Measurements from ENCODE around the gene TAF11L13. TPM values are rescaled to one million over a fixed set of nuclear protein-coding genes. Genes with fewer than 3 reads are reported as not detected.
"Not testable (repeated sequence)": the region's sequence is repeated elsewhere in the genome, so short reads cannot be mapped to it uniquely, and the experiment has no call there.

The TAF11L13 gene
- not detected for total RNA-seq

- WGBS, 2 donors (ENCODE audit: low coverage in 1 of 2) = 80% methylated on average over 7 of the region's 12 CpGs; no CpG with 5 or more reads in 1 of the 2 donors
- H3K9me3 ChIP-seq; H3K27me3 ChIP-seq; H3K4me1 ChIP-seq; in situ Hi-C loops (cut with MboI; ENCODE audit: low pct_ligation_motif_present in 1 of 4, low pct_unique_long_range_greater_than_20kb in 1 of 4, low sequenced_read_pairs in 3 of 4); H3K27ac ChIP-seq; H3K4me3 ChIP-seq; intact Hi-C loops (cut with DNase I; ENCODE audit: low total_unique reads); H3K36me3 ChIP-seq; DNase-seq: not testable (repeated sequence)
Observed at GRCh38 chr5:17631788-17632187, at the start of gene TAF11L13. TAF11L13 (plus strand) TSS chr5:17632088.

GRCh38 chr5:17585658-17586057 is 46.2 kb upstream of the TAF11L13 start, which contains the start of gene TAF11L7:
TAF11L7 (minus strand) TSS chr5:17585758.
- in situ Hi-C loops (cut with MboI; ENCODE audit: low pct_ligation_motif_present in 1 of 4, low pct_unique_long_range_greater_than_20kb in 1 of 4, low sequenced_read_pairs in 3 of 4); H3K27ac ChIP-seq; H3K4me1 ChIP-seq; H3K9me3 ChIP-seq; H3K36me3 ChIP-seq; intact Hi-C loops (cut with DNase I; ENCODE audit: low total_unique reads); H3K27me3 ChIP-seq; DNase-seq; H3K4me3 ChIP-seq: not testable (repeated sequence)
- no CpG with 5 or more reads among the region's 16 CpGs for WGBS, 2 donors (ENCODE audit: low coverage in 1 of 2)

GRCh38 chr5:17590860-17591259 is 41.0 kb upstream of the TAF11L13 start, which contains the start of gene TAF11L8:
TAF11L8 (minus strand) TSS chr5:17590960.
- H3K36me3 ChIP-seq; H3K4me1 ChIP-seq; H3K4me3 ChIP-seq; in situ Hi-C loops (cut with MboI; ENCODE audit: low pct_ligation_motif_present in 1 of 4, low pct_unique_long_range_greater_than_20kb in 1 of 4, low sequenced_read_pairs in 3 of 4); H3K27me3 ChIP-seq; H3K9me3 ChIP-seq; DNase-seq; intact Hi-C loops (cut with DNase I; ENCODE audit: low total_unique reads); H3K27ac ChIP-seq: not testable (repeated sequence)
- WGBS, 2 donors (ENCODE audit: low coverage in 1 of 2) = no CpG with 5 or more reads among the region's 16 CpGs

GRCh38 chr5:17594255-17594654 is 37.6 kb upstream of the TAF11L13 start, which contains the start of gene TAF11L9:
TAF11L9 (minus strand) TSS chr5:17594394.
- intact Hi-C loops (cut with DNase I; ENCODE audit: low total_unique reads); in situ Hi-C loops (cut with MboI; ENCODE audit: low pct_ligation_motif_present in 1 of 4, low pct_unique_long_range_greater_than_20kb in 1 of 4, low sequenced_read_pairs in 3 of 4); H3K27ac ChIP-seq; H3K36me3 ChIP-seq; H3K9me3 ChIP-seq; H3K27me3 ChIP-seq; DNase-seq; H3K4me3 ChIP-seq; H3K4me1 ChIP-seq: not testable (repeated sequence)
- 90 to 100% methylated on average over 9 to 10 of the region's 15 CpGs for WGBS, 2 donors (ENCODE audit: low coverage in 1 of 2)

- not testable (repeated sequence) for DNase-seq
- WGBS, 2 donors (ENCODE audit: low coverage in 1 of 2) = no CpG with 5 or more reads among the region's 15 CpGs
Observed at GRCh38 chr5:17597728-17598127, 34.2 kb upstream of the TAF11L13 start, which contains the start of gene TAF11L10. TAF11L10 (minus strand) TSS chr5:17597828.

GRCh38 chr5:17603880-17604279 is 28.0 kb upstream of the TAF11L13 start, which contains the start of gene TAF11L11:
TAF11L11 (plus strand) TSS chr5:17604183.
- H3K4me1 ChIP-seq; H3K4me3 ChIP-seq; H3K36me3 ChIP-seq; intact Hi-C loops (cut with DNase I; ENCODE audit: low total_unique reads); in situ Hi-C loops (cut with MboI; ENCODE audit: low pct_ligation_motif_present in 1 of 4, low pct_unique_long_range_greater_than_20kb in 1 of 4, low sequenced_read_pairs in 3 of 4); H3K27me3 ChIP-seq; H3K27ac ChIP-seq; DNase-seq; H3K9me3 ChIP-seq: not testable (repeated sequence)
- WGBS, 2 donors (ENCODE audit: low coverage in 1 of 2) = 63 to 67% methylated on average over 1 to 6 of the region's 6 CpGs

More at GRCh38 chr5:17597728-17598127, 34.2 kb upstream of the TAF11L13 start, which contains the start of gene TAF11L10:
- intact Hi-C loops (cut with DNase I; ENCODE audit: low total_unique reads); in situ Hi-C loops (cut with MboI; ENCODE audit: low pct_ligation_motif_present in 1 of 4, low pct_unique_long_range_greater_than_20kb in 1 of 4, low sequenced_read_pairs in 3 of 4); H3K9me3 ChIP-seq; H3K27me3 ChIP-seq; H3K4me3 ChIP-seq; H3K4me1 ChIP-seq; H3K36me3 ChIP-seq; H3K27ac ChIP-seq: not testable (repeated sequence)

- H3K4me3 ChIP-seq = no peak overlapping the region
Observed at GRCh38 chr5:17604951-17605350, 26.9 kb upstream of the TAF11L13 start.

DNA sequence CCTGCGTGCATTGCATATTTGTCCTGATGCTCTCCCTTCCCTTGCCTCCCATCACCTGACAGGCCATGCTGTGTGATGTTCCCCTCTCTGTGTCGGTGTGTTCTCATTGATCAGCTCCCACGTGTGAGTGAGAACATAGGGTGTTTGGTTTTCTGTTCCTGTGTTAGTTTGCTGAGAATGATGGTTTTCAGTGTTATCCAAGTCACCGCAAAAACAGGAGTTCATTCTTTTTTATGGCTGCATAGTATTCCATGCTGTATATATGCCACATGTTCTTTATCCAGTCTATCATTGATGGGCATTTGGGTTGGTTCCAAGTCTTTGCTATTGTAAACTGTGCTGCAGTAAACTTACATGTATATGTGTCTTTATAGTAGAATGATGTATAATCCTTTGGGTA is 24.4 kb upstream of the TAF11L13 start:
- in situ Hi-C loops (cut with MboI; ENCODE audit: low pct_ligation_motif_present in 1 of 4, low pct_unique_long_range_greater_than_20kb in 1 of 4, low sequenced_read_pairs in 3 of 4); H3K9me3 ChIP-seq; H3K36me3 ChIP-seq; H3K27me3 ChIP-seq; H3K4me1 ChIP-seq; H3K4me3 ChIP-seq; intact Hi-C loops (cut with DNase I; ENCODE audit: low total_unique reads); DNase-seq; H3K27ac ChIP-seq: not testable (repeated sequence)
- WGBS, 2 donors (ENCODE audit: low coverage in 1 of 2) = 88 to 94% methylated on average over 1 to 4 of the region's 4 CpGs

More at GRCh38 chr5:17604951-17605350, 26.9 kb upstream of the TAF11L13 start:
- Histone ChIP-seq H3K27ac (no peak overlapping the region), H3K9me3 (no peaks in the 10 kb centered on the region), H3K4me1 (no peaks in the 10 kb centered on the region), H3K36me3 (no peaks in the 10 kb centered on the region), H3K27me3 (no peaks in the 10 kb centered on the region)
- WGBS, 2 donors (ENCODE audit: low coverage in 1 of 2) = 94 to 95% methylated on average over 7 to 13 of the region's 14 CpGs
- intact Hi-C loops (cut with DNase I; ENCODE audit: low total_unique reads) = no loop called here
- in situ Hi-C loops (cut with MboI; ENCODE audit: low pct_ligation_motif_present in 1 of 4, low pct_unique_long_range_greater_than_20kb in 1 of 4, low sequenced_read_pairs in 3 of 4) = no loop called here
- no peak for TF ChIP-seq EP300 (IDR thresholded peaks at IDR 0.05; ENCODE audit: low read depth)
- TF ChIP-seq, protein P1, sequence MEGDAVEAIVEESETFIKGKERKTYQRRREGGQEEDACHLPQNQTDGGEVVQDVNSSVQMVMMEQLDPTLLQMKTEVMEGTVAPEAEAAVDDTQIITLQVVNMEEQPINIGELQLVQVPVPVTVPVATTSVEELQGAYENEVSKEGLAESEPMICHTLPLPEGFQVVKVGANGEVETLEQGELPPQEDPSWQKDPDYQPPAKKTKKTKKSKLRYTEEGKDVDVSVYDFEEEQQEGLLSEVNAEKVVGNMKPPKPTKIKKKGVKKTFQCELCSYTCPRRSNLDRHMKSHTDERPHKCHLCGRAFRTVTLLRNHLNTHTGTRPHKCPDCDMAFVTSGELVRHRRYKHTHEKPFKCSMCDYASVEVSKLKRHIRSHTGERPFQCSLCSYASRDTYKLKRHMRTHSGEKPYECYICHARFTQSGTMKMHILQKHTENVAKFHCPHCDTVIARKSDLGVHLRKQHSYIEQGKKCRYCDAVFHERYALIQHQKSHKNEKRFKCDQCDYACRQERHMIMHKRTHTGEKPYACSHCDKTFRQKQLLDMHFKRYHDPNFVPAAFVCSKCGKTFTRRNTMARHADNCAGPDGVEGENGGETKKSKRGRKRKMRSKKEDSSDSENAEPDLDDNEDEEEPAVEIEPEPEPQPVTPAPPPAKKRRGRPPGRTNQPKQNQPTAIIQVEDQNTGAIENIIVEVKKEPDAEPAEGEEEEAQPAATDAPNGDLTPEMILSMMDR (IDR thresholded peaks at IDR 0.05) = no peak
- TF ChIP-seq POLR2AphosphoS5 (IDR thresholded peaks at IDR 0.05) = no peak
- no peak for DNase-seq

- intact Hi-C loops (cut with DNase I; ENCODE audit: low total_unique reads); H3K9me3 ChIP-seq; in situ Hi-C loops (cut with MboI; ENCODE audit: low pct_ligation_motif_present in 1 of 4, low pct_unique_long_range_greater_than_20kb in 1 of 4, low sequenced_read_pairs in 3 of 4); DNase-seq; H3K36me3 ChIP-seq; H3K27ac ChIP-seq; H3K4me1 ChIP-seq; H3K27me3 ChIP-seq; H3K4me3 ChIP-seq: not testable (repeated sequence)
- WGBS, 2 donors (ENCODE audit: low coverage in 1 of 2) = 50 to 72% methylated on average over 2 of the region's 2 CpGs
Observed at GRCh38 chr5:17610092-17610491, 21.8 kb upstream of the TAF11L13 start, which contains the start of gene TAF11L12. TAF11L12 (plus strand) TSS chr5:17610392.
